Panc1 (cell line): ENCODE measurements around the gene ATP10A. TPM values are rescaled to one million over a fixed set of nuclear protein-coding genes. Genes with fewer than 3 reads are reported as not detected.

Experiments
- ATAC-seq: fragments of 200-7000 bp; cut with Tn5 transposase; 2 replicates; pipeline ENCODE4 v1.9.1; 2020; ENCODE audit warnings: mild to moderate bottlenecking, moderate library complexity
- BruUV-seq: library from RNA; stranded (reverse); fragments of 400-500 nt; replicated peaks from 2 replicates; lab custom pipeline; 2021; lab: Mats Ljungman, UMichigan
- CTCF ChIA-PET: fragments of 300-600 bp; sonication (Branson Sonifier 250); formaldehyde crosslinking; loops from one replicate; lab custom pipeline; 2022; ENCODE audit warnings: antibody characterized with exemption; lab: Charles Lee
- POLR2A ChIA-PET: fragments of 300-600 bp; sonication (Branson Sonifier 250); formaldehyde crosslinking; loops from one replicate; lab custom pipeline; 2022; ENCODE audit warnings: antibody characterized with exemption; lab: Charles Lee
- DNase-seq: peaks from one replicate; pipeline ENCODE4 v3.0.0-alpha.2; 2010; ENCODE audit warnings: low read depth, low spot score
- H3K27ac ChIP-seq: 2 replicates; pipeline ENCODE4 v1.5.1; 2011; ENCODE audit warnings: mild to moderate bottlenecking, low read length, inconsistent platforms
- H3K27me3 ChIP-seq: fragments of 200-500 bp; sonication (Bioruptor generic); 2 replicates; pipeline ENCODE4 v1.6.0; 2014; ENCODE audit warnings: low read length, inconsistent platforms; ENCODE audit not compliant: control insufficient read depth, insufficient read depth
- H3K36me3 ChIP-seq: fragments of 200-500 bp; sonication (Bioruptor generic); 2 replicates; pipeline ENCODE4 v1.5.1; 2014; ENCODE audit warnings: inconsistent platforms, mild to moderate bottlenecking, low read length, moderate library complexity; ENCODE audit not compliant: control insufficient read depth, insufficient read depth
- H3K4me1 ChIP-seq: 2 replicates; pipeline ENCODE4 v1.5.1; 2011; ENCODE audit warnings: inconsistent platforms, mild to moderate bottlenecking, low read length, moderate library complexity; ENCODE audit not compliant: control insufficient read depth, insufficient read depth
- H3K4me3 ChIP-seq, 2 experiments: 2 replicates each; pipeline ENCODE4 v1.5.1; 2011 to 2012; ENCODE audit warnings: low read depth in 2 of 2, low read length in 2 of 2, mild to moderate bottlenecking in 2 of 2, inconsistent platforms in 1 of 2, moderate library complexity in 1 of 2
- H3K9me3 ChIP-seq: fragments of 200-500 bp; sonication (Bioruptor generic); 2 replicates; pipeline ENCODE4 v1.5.1; 2014; ENCODE audit warnings: low read depth, mild to moderate bottlenecking, inconsistent platforms, low read length, moderate library complexity; ENCODE audit not compliant: control insufficient read depth, insufficient read depth
- CTCF ChIP-seq: fragments of 450-650 bp; IDR thresholded peaks from 2 replicates; pipeline ENCODE4 v1.5.1; 2017; ENCODE audit warnings: mild to moderate bottlenecking
- POLR2AphosphoS5 ChIP-seq: IDR thresholded peaks from 2 replicates; pipeline ENCODE4 v1.6.1; 2012; ENCODE audit warnings: mild to moderate bottlenecking, low read depth, low read length, moderate library complexity
- REST ChIP-seq, 2 experiments: IDR thresholded peaks; 2 replicates each; pipeline ENCODE4 v1.6.1; 2011 to 2012; ENCODE audit warnings: low read depth in 2 of 2, control low read depth in 1 of 2, low read length in 1 of 2, mild to moderate bottlenecking in 1 of 2, moderate library complexity in 1 of 2; ENCODE audit not compliant: insufficient read depth in 1 of 2
- SIN3A ChIP-seq: IDR thresholded peaks from 2 replicates; pipeline ENCODE4 v1.6.1; 2012; ENCODE audit warnings: low read depth, mild to moderate bottlenecking, low read length, moderate library complexity, borderline replicate concordance; ENCODE audit not compliant: insufficient read depth
- TCF7L2 ChIP-seq: IDR thresholded peaks from 2 replicates; pipeline ENCODE4 v1.6.1; 2011; ENCODE audit warnings: mild to moderate bottlenecking, low read depth, low read length, inconsistent platforms
- in situ Hi-C: cut with HindIII; loops from 2 replicates; pipeline ENCODE4 v1.10.0; 2016; ENCODE audit warnings: low sequenced_read_pairs, low pct_unique_long_range_greater_than_20kb
- intact Hi-C: fragments of 100-400 bp; cut with micrococcal nuclease; formaldehyde crosslinking; loops from one replicate; pipeline ENCODE4 v1.10.0; 2022; ENCODE audit not compliant: unreplicated experiment
- total RNA-seq: library from RNA; stranded (reverse); gene quantifications from one replicate; pipeline ENCODE4 v1.2.1, GENCODE V29; 2021; ENCODE audit not compliant: unreplicated experiment

Gene ATP10A
- total RNA-seq, 1 experiment from 2014 or later = 0.31 TPM

- Histone ChIP-seq H3K27me3 (no peaks in the 10 kb centered on the region), H3K4me3 (no peak overlapping the region), H3K4me1 (no peaks in the 10 kb centered on the region), H3K27ac (no peak overlapping the region), H3K9me3 (no peaks in the 10 kb centered on the region), H3K36me3 (no peaks in the 10 kb centered on the region)
- intact Hi-C loops = no loop called here
- TF ChIP-seq CTCF (no peak), REST (IDR thresholded peaks at IDR 0.05; ENCODE audit: insufficient read depth in 1 of 2, low read depth in 2 of 2, low read length in 1 of 2) (no peak), SIN3A (no peak), POLR2AphosphoS5 (no peak), TCF7L2 (no peak)
- no TSS peak for BruUV-seq
- in situ Hi-C loops = no loop called here
- ChIA-PET CTCF (no interaction called here), POLR2A (no interaction called here)
- DNase-seq (no peak), ATAC-seq (no peak)
Measured at GRCh38 chr15:25793354-25794050, 69.6 kb downstream of the ATP10A start.

GRCh38 chr15:25792128-25792527 lies 71.0 kb downstream of the ATP10A start:
- TF ChIP-seq CTCF (no peak), POLR2AphosphoS5 (no peak), TCF7L2 (no peak), REST (IDR thresholded peaks at IDR 0.05; ENCODE audit: insufficient read depth in 1 of 2, low read depth in 2 of 2, low read length in 1 of 2) (no peak), SIN3A (no peak)
- intact Hi-C loops = no loop called here
- no TSS peak for BruUV-seq
- no peaks in the 10 kb centered on the region for H3K36me3 ChIP-seq
- DNase-seq (no peak), ATAC-seq (no peak)
- H3K4me3 ChIP-seq = no peak overlapping the region
- H3K4me1 ChIP-seq = no peaks in the 10 kb centered on the region
- in situ Hi-C loops = no loop called here
- POLR2A ChIA-PET = no interaction called here
- CTCF ChIA-PET = no interaction called here
- no peak overlapping the region for H3K27ac ChIP-seq
- no peaks in the 10 kb centered on the region for H3K27me3 ChIP-seq
- no peaks in the 10 kb centered on the region for H3K9me3 ChIP-seq
